HEK293 (cell line): ENCODE data around the gene TMSB4X.
"Not testable (repeated sequence)": the region's sequence is repeated elsewhere in the genome, so short reads cannot be mapped to it uniquely, and the experiment has no call there.

Experiments used
- CTCF ChIA-PET: fragments of 350-600 bp; formaldehyde crosslinking; extraction: SDS; loops from one replicate; lab custom pipeline; 2021; ENCODE audit warnings: antibody characterized with exemption; lab: Yijun Ruan, JAX
- POLR2A ChIA-PET: fragments of 300-600 bp; formaldehyde crosslinking; extraction: SDS; loops from one replicate; lab custom pipeline; 2020; ENCODE audit warnings: antibody characterized with exemption, inconsistent platforms; lab: Yijun Ruan, JAX
- H3K27ac ChIP-seq: fragments of 200-500 bp; sonication (Bioruptor generic); 2 replicates; pipeline ENCODE4 v1.5.1; 2014; ENCODE audit warnings: low read depth, low read length, control low read depth, inconsistent platforms; ENCODE audit errors: extremely low read depth
- H3K36me3 ChIP-seq, 2 experiments: fragments of 200-500 bp in 1 of 2; sonication (Bioruptor generic) in 1 of 2; 1 replicate in 1 of 2; 2 replicates in 1 of 2; pipeline ENCODE4 v1.5.1; 2014 to 2017; ENCODE audit warnings: inconsistent platforms in 2 of 2, low read length in 2 of 2; ENCODE audit not compliant: control insufficient read depth in 2 of 2, insufficient read depth in 1 of 2
- H3K4me1 ChIP-seq: fragments of 200-500 bp; sonication (Bioruptor generic); 2 replicates; pipeline ENCODE4 v1.5.1; 2014; ENCODE audit warnings: mild to moderate bottlenecking, low read length, inconsistent platforms; ENCODE audit not compliant: control insufficient read depth, insufficient read depth
- H3K4me3 ChIP-seq: 2 replicates; pipeline ENCODE4 v1.5.1; 2011; ENCODE audit warnings: low read depth, mild to moderate bottlenecking, control low read depth, low read length, moderate library complexity
- H3K9me3 ChIP-seq: fragments of 200-500 bp; sonication (Bioruptor generic); 2 replicates; pipeline ENCODE4 v1.5.1; 2014; ENCODE audit warnings: low read depth, low read length, inconsistent platforms; ENCODE audit not compliant: control insufficient read depth, insufficient read depth
- BCL11A ChIP-seq: fragments of 450-650 bp; formaldehyde crosslinking; IDR thresholded peaks from 2 replicates; pipeline ENCODE4 v1.5.1; 2016; ENCODE audit warnings: low read depth, missing biosample characterization, missing genetic modification characterization
- EGR2 ChIP-seq: fragments of 450-650 bp; formaldehyde crosslinking; IDR thresholded peaks from 2 replicates; pipeline ENCODE4 v1.5.1; 2016; ENCODE audit warnings: low read depth, missing biosample characterization, missing genetic modification characterization
- PBX3 ChIP-seq: sonication (generic); formaldehyde crosslinking; IDR thresholded peaks from 2 replicates; pipeline ENCODE4 v1.8.1; 2022; ENCODE audit warnings: mild to moderate bottlenecking, moderate library complexity, missing genetic modification reagents
- SETDB1 ChIP-seq: IDR thresholded peaks from one replicate; pipeline ENCODE4 v1.6.1; 2017; ENCODE audit warnings: mild to moderate bottlenecking, low read length, moderate library complexity, mixed read lengths; ENCODE audit not compliant: insufficient read length
- TRIM28 ChIP-seq: IDR thresholded peaks from 2 replicates; pipeline ENCODE4 v1.6.1; 2011; ENCODE audit warnings: low read length, control low read depth, borderline replicate concordance
- ZNF169 ChIP-seq: fragments of 450-650 bp; formaldehyde crosslinking; IDR thresholded peaks from 2 replicates; pipeline ENCODE4 v1.5.1; 2016; ENCODE audit warnings: missing biosample characterization, missing genetic modification characterization
- ZNF175 ChIP-seq: fragments of 450-650 bp; formaldehyde crosslinking; IDR thresholded peaks from 2 replicates; pipeline ENCODE4 v1.5.1; 2016; ENCODE audit warnings: missing biosample characterization, missing genetic modification characterization
- ZNF223 ChIP-seq: fragments of 450-650 bp; formaldehyde crosslinking; IDR thresholded peaks from 2 replicates; pipeline ENCODE4 v1.5.1; 2016; ENCODE audit warnings: missing biosample characterization, missing genetic modification characterization
- ZNF26 ChIP-seq: fragments of 450-650 bp; formaldehyde crosslinking; IDR thresholded peaks from 2 replicates; pipeline ENCODE4 v1.5.1; 2016; ENCODE audit warnings: missing biosample characterization, missing genetic modification characterization
- ZNF335 ChIP-seq: fragments of 450-650 bp; formaldehyde crosslinking; conservative IDR thresholded peaks from 2 replicates; pipeline ENCODE4 v1.5.1; 2016; ENCODE audit warnings: missing biosample characterization, missing genetic modification characterization
- ZNF510 ChIP-seq: fragments of 450-650 bp; formaldehyde crosslinking; IDR thresholded peaks from 2 replicates; pipeline ENCODE4 v1.5.1; 2018; ENCODE audit warnings: mild to moderate bottlenecking, missing genetic modification characterization, missing biosample characterization; ENCODE audit not compliant: insufficient replicate concordance
- ZNF530 ChIP-seq: fragments of 450-650 bp; formaldehyde crosslinking; IDR thresholded peaks from 2 replicates; pipeline ENCODE4 v1.5.1; 2016; ENCODE audit warnings: low read depth, missing biosample characterization, missing genetic modification characterization
- ZNF549 ChIP-seq: fragments of 450-650 bp; IDR thresholded peaks from 2 replicates; pipeline ENCODE4 v1.5.1; 2018; ENCODE audit warnings: missing biosample characterization, missing genetic modification characterization, mild to moderate bottlenecking, inconsistent platforms, moderate library complexity
- ZNF558 ChIP-seq: fragments of 450-650 bp; formaldehyde crosslinking; IDR thresholded peaks from 2 replicates; pipeline ENCODE4 v1.5.1; 2016; ENCODE audit warnings: missing biosample characterization, missing genetic modification characterization
- ZNF768 ChIP-seq: fragments of 450-650 bp; formaldehyde crosslinking; IDR thresholded peaks from 2 replicates; pipeline ENCODE4 v1.5.1; 2018; ENCODE audit warnings: missing biosample characterization, mild to moderate bottlenecking, missing genetic modification characterization
- ZSCAN5A ChIP-seq: fragments of 450-650 bp; formaldehyde crosslinking; IDR thresholded peaks from 2 replicates; pipeline ENCODE4 v1.5.1; 2016; ENCODE audit warnings: missing biosample characterization, missing genetic modification characterization

The TMSB4X gene

GRCh38 chrX:12934850-12935249 lies 40.1 kb upstream of the TMSB4X start:
- TF ChIP-seq ZNF335 (tag by site-specific recombination) (no peak), ZNF768 (tag by site-specific recombination) (no peak), EGR2 (no peak), ZNF223 (tag by site-specific recombination) (no peak), TRIM28 (no peak)
- ChIA-PET POLR2A (no interaction called here), CTCF (interaction anchor here (0.6 to 1.3 kb wide), 3 partner anchors 149 to 233 kb away, joined by 3 to 4 read pairs (median 3); no protein-coding TSS in a partner anchor)
- no peaks in the 10 kb centered on the region for H3K36me3 ChIP-seq
- no peak overlapping the region for H3K4me3 ChIP-seq
- peaks cover 2% of the 10 kb centered on the region; the same call in 1 of the 2 replicates for H3K9me3 ChIP-seq
- H3K4me1 ChIP-seq = no peaks in the 10 kb centered on the region
- no peak overlapping the region for H3K27ac ChIP-seq

GRCh38 chrX:12936947-12937346 lies 38.0 kb upstream of the TMSB4X start:
- ChIA-PET CTCF (interaction anchor here (0.7 to 2.9 kb wide), 2 partner anchors 10 to 513 kb away, joined by 7 to 24 read pairs; no protein-coding TSS in a partner anchor), POLR2A (no interaction called here)
- H3K27ac ChIP-seq = no peak overlapping the region
- peaks cover 2% of the 10 kb centered on the region; the same call in 1 of the 2 replicates for H3K9me3 ChIP-seq
- TF ChIP-seq PBX3 (CRISPR knock-in tag) (no peak), SETDB1 (peak; percentile 96)
- TF ChIP-seq, all 188 proteins: peak for 1
- Histone ChIP-seq H3K36me3 (no peaks in the 10 kb centered on the region), H3K4me3 (no peak overlapping the region), H3K4me1 (no peaks in the 10 kb centered on the region)

- H3K36me3 ChIP-seq, H3K27ac ChIP-seq, POLR2A ChIA-PET, H3K4me3 ChIP-seq, H3K4me1 ChIP-seq, CTCF ChIA-PET, H3K9me3 ChIP-seq: not testable (repeated sequence)
Observed at GRCh38 chrX:12940471-12940870, 34.4 kb upstream of the TMSB4X start.

GRCh38 chrX:12943592-12943991 lies 31.3 kb upstream of the TMSB4X start:
- H3K4me3 ChIP-seq, H3K4me1 ChIP-seq, H3K9me3 ChIP-seq, H3K27ac ChIP-seq, POLR2A ChIA-PET, H3K36me3 ChIP-seq: not testable (repeated sequence)
- CTCF ChIA-PET = interaction anchor here (1.1 kb wide), 1 partner anchor 544 kb away, joined by 3 read pairs; no protein-coding TSS in a partner anchor

GRCh38 chrX:12944452-12944851 lies 30.5 kb upstream of the TMSB4X start:
- peaks cover 17% of the 10 kb centered on the region for H3K4me1 ChIP-seq
- H3K36me3 ChIP-seq, H3K9me3 ChIP-seq, H3K27ac ChIP-seq, POLR2A ChIA-PET, H3K4me3 ChIP-seq: not testable (repeated sequence)
- CTCF ChIA-PET = interaction anchor here (1.1 to 3.4 kb wide), 3 partner anchors 43 to 702 kb away, joined by 3 to 18 read pairs (median 3); no protein-coding TSS in a partner anchor

- no peaks in the 10 kb centered on the region for H3K36me3 ChIP-seq
- ChIA-PET POLR2A (interaction anchor here (1.0 to 1.7 kb wide), 2 partner anchors 245 to 269 kb away, joined by 4 to 6 read pairs; no protein-coding TSS in a partner anchor), CTCF (interaction anchor here (0.7 to 3.4 kb wide), 18 partner anchors 23 to 701 kb away, joined by 3 to 84 read pairs (median 9); no protein-coding TSS in a partner anchor)
- H3K4me1 ChIP-seq = peaks cover 17% of the 10 kb centered on the region
- no peak overlapping the region for H3K4me3 ChIP-seq
- no peaks in the 10 kb centered on the region for H3K9me3 ChIP-seq
- no peak overlapping the region for H3K27ac ChIP-seq
- TF ChIP-seq ZNF558 (no peak), BCL11A (no peak), ZNF510 (no peak), ZNF549 (tag by site-specific recombination) (no peak), ZNF169 (tag by site-specific recombination) (no peak), ZNF530 (tag by site-specific recombination) (no peak), ZNF26 (tag by site-specific recombination) (no peak), ZSCAN5A (tag by site-specific recombination) (no peak), ZNF175 (tag by site-specific recombination) (no peak)
Observed at GRCh38 chrX:12945494-12945893, 29.4 kb upstream of the TMSB4X start.
